Loucy (cell line): ENCODE data around the gene PUSL1.

ENCODE experiments used
- EZH2phosphoT487 ChIP-seq: fragments of 200-600 bp; IDR thresholded peaks from 2 replicates; pipeline ENCODE4 v1.6.1; 2018; ENCODE audit warnings: antibody characterized with exemption, mild to moderate bottlenecking, moderate library complexity, borderline replicate concordance
- TF ChIP-seq, protein P1 (sequence below): fragments of 200-600 bp; sonication (generic); conservative IDR thresholded peaks from 2 replicates; pipeline ENCODE4 v1.5.1; 2014; ENCODE audit warnings: mild to moderate bottlenecking, antibody characterized with exemption, low read length

DNA sequence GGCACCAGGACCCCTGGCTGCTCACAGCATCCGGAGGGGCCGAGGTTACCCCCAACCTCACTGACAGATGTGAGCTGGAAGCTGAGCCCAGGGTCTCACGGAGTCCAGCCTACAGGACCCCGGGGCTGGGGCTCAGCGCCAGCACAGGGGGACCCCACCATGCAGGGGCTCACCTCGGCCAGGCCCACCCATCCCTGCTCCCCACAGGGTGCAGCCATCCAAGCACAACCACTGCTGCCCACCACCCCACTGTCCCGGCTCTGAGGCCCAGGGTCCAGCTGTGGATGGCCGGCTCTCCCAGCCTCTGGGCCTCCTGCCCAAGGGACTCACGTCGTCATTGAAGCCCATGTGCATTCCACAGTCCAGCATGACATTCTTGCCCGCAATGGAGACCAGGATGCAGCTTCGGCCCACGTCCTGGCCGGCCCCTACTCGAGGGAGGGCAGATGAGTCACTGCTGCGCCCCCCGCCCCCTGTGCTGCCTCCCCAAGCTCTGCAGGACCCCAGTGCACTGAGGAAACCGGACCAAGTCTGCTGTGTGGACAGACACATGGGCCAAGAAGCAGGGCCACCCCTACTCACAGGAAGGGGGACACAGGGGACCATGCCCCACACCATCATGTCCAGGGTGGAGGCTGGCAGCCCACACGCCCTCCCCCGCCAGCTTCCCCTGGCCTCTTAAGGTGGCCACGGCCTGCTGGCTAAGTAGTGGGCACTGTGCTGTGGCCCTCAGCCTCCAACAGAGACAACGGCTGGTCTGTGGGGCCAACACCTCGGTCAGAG lies 12.5 kb downstream of the PUSL1 start:
- TF ChIP-seq, protein P1, sequence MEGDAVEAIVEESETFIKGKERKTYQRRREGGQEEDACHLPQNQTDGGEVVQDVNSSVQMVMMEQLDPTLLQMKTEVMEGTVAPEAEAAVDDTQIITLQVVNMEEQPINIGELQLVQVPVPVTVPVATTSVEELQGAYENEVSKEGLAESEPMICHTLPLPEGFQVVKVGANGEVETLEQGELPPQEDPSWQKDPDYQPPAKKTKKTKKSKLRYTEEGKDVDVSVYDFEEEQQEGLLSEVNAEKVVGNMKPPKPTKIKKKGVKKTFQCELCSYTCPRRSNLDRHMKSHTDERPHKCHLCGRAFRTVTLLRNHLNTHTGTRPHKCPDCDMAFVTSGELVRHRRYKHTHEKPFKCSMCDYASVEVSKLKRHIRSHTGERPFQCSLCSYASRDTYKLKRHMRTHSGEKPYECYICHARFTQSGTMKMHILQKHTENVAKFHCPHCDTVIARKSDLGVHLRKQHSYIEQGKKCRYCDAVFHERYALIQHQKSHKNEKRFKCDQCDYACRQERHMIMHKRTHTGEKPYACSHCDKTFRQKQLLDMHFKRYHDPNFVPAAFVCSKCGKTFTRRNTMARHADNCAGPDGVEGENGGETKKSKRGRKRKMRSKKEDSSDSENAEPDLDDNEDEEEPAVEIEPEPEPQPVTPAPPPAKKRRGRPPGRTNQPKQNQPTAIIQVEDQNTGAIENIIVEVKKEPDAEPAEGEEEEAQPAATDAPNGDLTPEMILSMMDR, result no peak
- TF ChIP-seq EZH2phosphoT487, result no peak
